Gastroesophageal sphincter (tissue), 4 donors: ENCODE data around the gene MEF2C. TPM values are rescaled to one million over a fixed set of nuclear protein-coding genes. Genes with fewer than 3 reads are reported as not detected.

Experiments
- ATAC-seq: fragments of 150-250 bp; one replicate; pipeline ENCODE4 v1.9.1; 2016; ENCODE audit warnings: mild to moderate bottlenecking, moderate library complexity
- H3K27ac ChIP-seq, 4 donors: fragments of 200-600 bp; sonication (generic) in 3 of 4; 1 replicate in 3 of 4; 2 replicates in 1 of 4; pipeline ENCODE4 v1.5.1; 2016 to 2019
- H3K27me3 ChIP-seq: fragments of 200-600 bp; sonication (generic); one replicate; pipeline ENCODE4 v1.5.1; 2019
- H3K36me3 ChIP-seq, 2 donors: fragments of 200-600 bp; sonication (generic); one replicate each; pipeline ENCODE4 v1.5.1; 2019; ENCODE audit warnings: control low read depth in 1 of 2
- H3K4me1 ChIP-seq, 3 donors: fragments of 200-600 bp; sonication (generic); 1 replicate in 2 of 3; 2 replicates in 1 of 3; pipeline ENCODE4 v1.5.1; 2016 to 2019; ENCODE audit warnings: control low read depth in 2 of 3
- H3K4me3 ChIP-seq, 2 donors: fragments of 200-600 bp; sonication (generic); one replicate each; pipeline ENCODE4 v1.5.1; 2019; ENCODE audit warnings: mild to moderate bottlenecking in 1 of 2, moderate library complexity in 1 of 2
- H3K9me3 ChIP-seq, 3 donors: fragments of 200-600 bp; sonication (generic); one replicate each; pipeline ENCODE4 v1.5.1; 2017 to 2019; ENCODE audit warnings: control low read depth in 2 of 3
- CTCF ChIP-seq, 4 experiments: fragments of 200-600 bp in 2 of 4; fragments of 450-650 bp in 2 of 4; sonication (generic) in 1 of 4; IDR thresholded peaks; one replicate each; pipeline ENCODE4 v1.5.1; 2017 to 2019; ENCODE audit warnings: antibody characterized with exemption in 4 of 4, mild to moderate bottlenecking in 2 of 4, moderate library complexity in 2 of 4
- EP300 ChIP-seq: sonication (generic); formaldehyde crosslinking; IDR thresholded peaks from one replicate; pipeline ENCODE4 v1.6.1; 2017; ENCODE audit warnings: antibody characterized with exemption, mild to moderate bottlenecking
- POLR2A ChIP-seq, 2 donors: fragments of 450-650 bp; IDR thresholded peaks; one replicate each; pipeline ENCODE4 v1.6.1; 2017; ENCODE audit warnings: antibody characterized with exemption in 2 of 2, mild to moderate bottlenecking in 2 of 2, moderate library complexity in 1 of 2
- POLR2AphosphoS5 ChIP-seq: sonication (generic); formaldehyde crosslinking; IDR thresholded peaks from one replicate; pipeline ENCODE4 v1.6.1; 2017; ENCODE audit warnings: antibody characterized with exemption
- WGBS, 2 donors: methylation state at CpG; one replicate each; pipeline ENCODE4 v1.1.5; 2018; ENCODE audit warnings: low coverage in 1 of 2; 5-methylcytosine and 5-hydroxymethylcytosine counted together
- total RNA-seq, 4 donors: library from RNA; depleted of rRNA; stranded (reverse); fragments of >200 nt; gene quantifications; one replicate each; pipeline ENCODE4 v1.1.0, GENCODE V29; 2016

The MEF2C gene
- total RNA-seq, 4 donors from 2014 or later = 23.1 to 66.9 (median 29.5) TPM

DNA sequence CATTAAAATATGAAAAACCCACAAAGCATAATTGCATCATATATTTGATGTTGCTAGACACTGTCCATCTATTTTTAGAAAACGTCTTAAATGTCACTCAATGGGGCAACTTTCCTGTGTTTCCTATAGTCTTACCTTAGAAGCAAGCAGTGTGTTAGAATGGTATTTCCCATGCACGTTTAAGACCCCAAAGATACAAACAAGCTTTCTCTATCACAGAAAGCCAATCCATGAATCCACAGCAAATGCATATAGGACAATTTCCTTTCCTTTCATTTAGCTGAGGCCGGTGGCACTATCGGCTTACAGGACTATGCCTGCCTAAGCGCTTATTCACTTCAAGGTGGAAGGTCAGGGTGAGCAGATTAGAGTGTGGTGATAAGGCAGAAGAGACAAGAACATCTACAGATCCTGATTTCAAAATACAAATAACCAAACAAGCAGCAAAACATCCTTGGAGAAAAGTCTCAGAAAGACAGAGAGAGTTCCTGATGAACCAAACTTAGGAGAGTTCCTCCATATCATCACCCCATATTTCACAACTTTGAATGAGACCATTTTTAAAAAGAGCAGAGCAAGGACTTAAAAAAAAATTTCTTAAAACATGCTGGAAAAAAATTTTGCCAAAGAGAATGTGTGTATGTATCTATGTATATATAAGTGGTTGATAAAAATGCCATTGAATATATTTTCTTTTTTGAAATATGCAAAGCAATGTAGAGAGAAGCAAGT is 57.2 kb downstream of the MEF2C start:
- Histone ChIP-seq H3K36me3 (peaks cover 0 to 18% of the 10 kb centered on the region in 2 donors), H3K4me3 (no peak overlapping the region), H3K27ac (peak overlapping the region; percentile 53 to 65 (median 60)), H3K27me3 (no peaks in the 10 kb centered on the region), H3K9me3 (no peaks in the 10 kb centered on the region), H3K4me1 (peaks cover 5 to 61% (median 6%) of the 10 kb centered on the region in 3 donors)
- TF ChIP-seq EP300 (no peak), POLR2AphosphoS5 (no peak), CTCF (IDR thresholded peaks at IDR 0.05) (no peak), POLR2A (IDR thresholded peaks at IDR 0.05) (no peak)
- 65% methylated on average over 5 of the region's 5 CpGs for WGBS, 2 donors
- no peak for ATAC-seq

- 10 to 17% methylated on average over 5 of the region's 5 CpGs for WGBS, 2 donors
- peak overlapping the region; percentile 22 to 25 for H3K4me3 ChIP-seq
- no peaks in the 10 kb centered on the region for H3K9me3 ChIP-seq
- peak; percentile 52 for ATAC-seq
- TF ChIP-seq POLR2AphosphoS5 = peak; percentile 86
- no peak for TF ChIP-seq POLR2A (IDR thresholded peaks at IDR 0.05)
- H3K36me3 ChIP-seq = peaks cover 0 to 18% of the 10 kb centered on the region in 2 donors
- H3K27ac ChIP-seq = peak overlapping the region; percentile 53 to 65 (median 60)
- no peaks in the 10 kb centered on the region for H3K27me3 ChIP-seq
- peaks cover 0 to 60% (median under 1%) of the 10 kb centered on the region in 3 donors for H3K4me1 ChIP-seq
Observed at GRCh38 chr5:88824892-88825583, 57.9 kb downstream of the MEF2C start.

DNA sequence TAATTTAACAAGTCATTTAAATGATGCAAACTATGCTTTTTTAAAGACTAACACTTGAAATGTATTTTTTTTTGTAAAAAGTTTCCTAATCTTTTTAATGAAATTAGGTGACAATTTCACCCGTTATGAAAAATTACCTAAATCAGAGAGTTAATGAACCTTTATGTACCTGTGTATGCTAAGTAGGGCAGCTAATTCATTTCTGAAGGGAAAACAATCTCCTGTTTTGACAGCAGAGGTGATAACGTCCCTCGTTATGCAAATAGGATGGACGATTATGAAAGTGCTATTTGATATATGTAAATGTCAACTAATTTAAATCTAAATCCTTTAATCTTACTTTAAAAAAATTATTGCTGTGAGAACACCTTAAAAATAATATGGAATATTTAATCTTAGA is 58.8 kb downstream of the MEF2C start:
- Histone ChIP-seq H3K9me3 (no peaks in the 10 kb centered on the region), H3K27ac (peak overlapping the region; percentile 38 to 65 (median 56)), H3K4me3 (no peak overlapping the region), H3K27me3 (no peaks in the 10 kb centered on the region), H3K36me3 (peaks cover 0 to 18% of the 10 kb centered on the region in 2 donors), H3K4me1 (peaks cover 0 to 54% (median 0%) of the 10 kb centered on the region in 3 donors)
- 59 to 69% methylated on average over 4 of the region's 4 CpGs for WGBS, 2 donors
- no peak for ATAC-seq
- no peak for TF ChIP-seq POLR2AphosphoS5
- TF ChIP-seq CTCF (IDR thresholded peaks at IDR 0.05) = no peak
- no peak for TF ChIP-seq EP300
- TF ChIP-seq POLR2A (IDR thresholded peaks at IDR 0.05) = no peak

GRCh38 chr5:88823201-88823600 is 59.8 kb downstream of the MEF2C start:
- peaks cover 0 to 45% (median 0%) of the 10 kb centered on the region in 3 donors for H3K4me1 ChIP-seq

More at GRCh38 chr5:88823201-88823600, 59.8 kb downstream of the MEF2C start:
- Histone ChIP-seq H3K4me3 (no peak overlapping the region), H3K9me3 (no peaks in the 10 kb centered on the region), H3K27ac (no peak overlapping the region), H3K27me3 (no peaks in the 10 kb centered on the region), H3K36me3 (peaks cover 0 to 18% of the 10 kb centered on the region in 2 donors)
- WGBS, 2 donors = 75 to 86% methylated on average over 1 of the region's 1 CpG
- ATAC-seq = no peak
- TF ChIP-seq CTCF (IDR thresholded peaks at IDR 0.05) = no peak
- TF ChIP-seq POLR2A (IDR thresholded peaks at IDR 0.05) = no peak
- TF ChIP-seq POLR2AphosphoS5 = no peak
- TF ChIP-seq EP300 = no peak
